ENCODE data around the gene RSPH1.

RSPH1 gene

DNA sequence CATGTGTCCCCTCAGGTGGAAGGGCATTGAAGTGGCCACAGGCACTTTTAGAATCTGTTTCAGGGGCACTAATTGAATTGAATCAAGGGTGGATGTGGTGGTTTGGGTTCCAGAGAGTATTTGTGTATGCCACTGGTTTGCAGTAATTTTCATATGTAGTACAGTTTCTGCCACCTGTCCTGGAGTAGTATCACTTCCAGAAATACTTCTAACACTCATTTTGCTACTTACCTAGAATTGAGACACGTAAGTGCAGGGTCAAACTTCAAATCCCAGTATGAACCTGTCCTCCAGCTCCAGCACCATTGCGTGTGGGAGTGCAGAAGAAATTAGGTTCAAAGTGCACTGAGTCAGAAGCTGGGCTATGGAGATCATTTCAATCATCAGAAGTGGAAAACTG is 26.8 kb downstream of the RSPH1 start:
- Histone ChIP-seq H3K4me3 (ENCODE audit: low read depth, low read length) (no peak overlapping the region), H3K27me3 (ENCODE audit: insufficient read depth, low read length) (no peaks in the 10 kb centered on the region), H3K27ac (ENCODE audit: low read depth, low read length) (no peak overlapping the region), H3K4me1 (ENCODE audit: control insufficient read depth in 1 of 2, insufficient read depth in 2 of 2, low read length in 2 of 2) (peaks cover 6 to 8% of the 10 kb centered on the region in 2 experiments), H2AK5ac (ENCODE audit: low read length) (no peak overlapping the region), H3K23ac (ENCODE audit: low read length) (no peak overlapping the region), H3K36me3 (ENCODE audit: control insufficient read depth in 1 of 2, insufficient read depth in 2 of 2, low read length in 2 of 2) (no peaks in the 10 kb centered on the region), H4K12ac (ENCODE audit: low read depth, low read length) (no peak overlapping the region), H3K79me1 (ENCODE audit: low read length) (no peaks in the 10 kb centered on the region), H3K18ac (ENCODE audit: low read length) (no peak overlapping the region), H2BK12ac (ENCODE audit: low read length) (no peak overlapping the region), H3K79me2 (ENCODE audit: control insufficient read depth, insufficient read depth, low read length, poor library complexity) (no peaks in the 10 kb centered on the region), H4K8ac (ENCODE audit: low read depth, low read length) (no peak overlapping the region), H2AFZ (ENCODE audit: insufficient read depth, low read length, poor library complexity) (no peak overlapping the region), H3K14ac (ENCODE audit: low read length) (no peak overlapping the region), H3K4me2 (ENCODE audit: low read length) (no peak overlapping the region), H3K4ac (ENCODE audit: low read depth, low read length) (no peak overlapping the region), H2BK5ac (ENCODE audit: low read depth, low read length, poor library complexity) (no peak overlapping the region), H3K9ac (ENCODE audit: low read length) (no peak overlapping the region), H4K91ac (ENCODE audit: low read depth, low read length) (no peak overlapping the region), H3K9me3 (ENCODE audit: insufficient read depth, low read depth, low read length) (no peaks in the 10 kb centered on the region), H2BK120ac (ENCODE audit: insufficient read depth, low read length, poor library complexity) (no peak overlapping the region)
- WGBS (ENCODE audit: extremely low coverage, insufficient coverage, insufficient read length): no CpG with 5 or more reads among the region's 2 CpGs
- DNase-seq: no peak

GRCh38 chr21:42468491-42469131 is 27.4 kb downstream of the RSPH1 start:
- Histone ChIP-seq H3K27ac (ENCODE audit: low read depth, low read length) (no peak overlapping the region), H2BK5ac (ENCODE audit: low read depth, low read length, poor library complexity) (no peak overlapping the region), H2AFZ (ENCODE audit: insufficient read depth, low read length, poor library complexity) (no peak overlapping the region), H4K12ac (ENCODE audit: low read depth, low read length) (no peak overlapping the region), H2BK120ac (ENCODE audit: insufficient read depth, low read length, poor library complexity) (no peak overlapping the region), H2BK12ac (ENCODE audit: low read length) (no peak overlapping the region), H3K4me3 (ENCODE audit: low read depth, low read length) (peak overlapping the region; percentile 10), H3K4me2 (ENCODE audit: low read length) (no peak overlapping the region), H3K36me3 (ENCODE audit: control insufficient read depth in 1 of 2, insufficient read depth in 2 of 2, low read length in 2 of 2) (no peaks in the 10 kb centered on the region), H4K91ac (ENCODE audit: low read depth, low read length) (no peak overlapping the region), H3K9me3 (ENCODE audit: insufficient read depth, low read depth, low read length) (no peaks in the 10 kb centered on the region), H3K79me2 (ENCODE audit: control insufficient read depth, insufficient read depth, low read length, poor library complexity) (no peaks in the 10 kb centered on the region), H3K4ac (ENCODE audit: low read depth, low read length) (no peak overlapping the region), H2AK5ac (ENCODE audit: low read length) (no peak overlapping the region), H3K18ac (ENCODE audit: low read length) (no peak overlapping the region), H3K9ac (ENCODE audit: low read length) (no peak overlapping the region), H3K23ac (ENCODE audit: low read length) (no peak overlapping the region), H4K8ac (ENCODE audit: low read depth, low read length) (no peak overlapping the region), H3K14ac (ENCODE audit: low read length) (no peak overlapping the region), H3K27me3 (ENCODE audit: insufficient read depth, low read length) (no peaks in the 10 kb centered on the region), H3K4me1 (ENCODE audit: control insufficient read depth in 1 of 2, insufficient read depth in 2 of 2, low read length in 2 of 2) (peaks cover under 1% of the 10 kb centered on the region in 2 experiments), H3K79me1 (ENCODE audit: low read length) (no peaks in the 10 kb centered on the region)
- no CpG with 5 or more reads among the region's 6 CpGs for WGBS (ENCODE audit: extremely low coverage, insufficient coverage, insufficient read length)
- DNase-seq: no peak

- Histone ChIP-seq H3K4me3 (ENCODE audit: low read depth, low read length) (no peak overlapping the region), H2BK120ac (ENCODE audit: insufficient read depth, low read length, poor library complexity) (no peak overlapping the region), H3K18ac (ENCODE audit: low read length) (no peak overlapping the region), H3K79me1 (ENCODE audit: low read length) (no peaks in the 10 kb centered on the region), H2BK5ac (ENCODE audit: low read depth, low read length, poor library complexity) (no peak overlapping the region), H3K9me3 (ENCODE audit: insufficient read depth, low read depth, low read length) (no peaks in the 10 kb centered on the region), H4K91ac (ENCODE audit: low read depth, low read length) (no peak overlapping the region), H3K4me2 (ENCODE audit: low read length) (no peak overlapping the region), H3K4me1 (ENCODE audit: control insufficient read depth in 1 of 2, insufficient read depth in 2 of 2, low read length in 2 of 2) (no peaks in the 10 kb centered on the region), H3K27ac (ENCODE audit: low read depth, low read length) (no peak overlapping the region), H3K36me3 (ENCODE audit: control insufficient read depth in 1 of 2, insufficient read depth in 2 of 2, low read length in 2 of 2) (no peaks in the 10 kb centered on the region), H3K27me3 (ENCODE audit: insufficient read depth, low read length) (no peaks in the 10 kb centered on the region), H3K79me2 (ENCODE audit: control insufficient read depth, insufficient read depth, low read length, poor library complexity) (no peaks in the 10 kb centered on the region), H4K12ac (ENCODE audit: low read depth, low read length) (no peak overlapping the region), H3K9ac (ENCODE audit: low read length) (no peak overlapping the region), H2BK12ac (ENCODE audit: low read length) (no peak overlapping the region), H4K8ac (ENCODE audit: low read depth, low read length) (no peak overlapping the region), H3K4ac (ENCODE audit: low read depth, low read length) (no peak overlapping the region), H3K23ac (ENCODE audit: low read length) (no peak overlapping the region), H3K14ac (ENCODE audit: low read length) (no peak overlapping the region), H2AK5ac (ENCODE audit: low read length) (no peak overlapping the region), H2AFZ (ENCODE audit: insufficient read depth, low read length, poor library complexity) (no peak overlapping the region)
- DNase-seq: peak; percentile 24 to 70
- WGBS (ENCODE audit: extremely low coverage, insufficient coverage, insufficient read length): no CpG with 5 or more reads among the region's 12 CpGs
These were observed 28.7 kb downstream of the RSPH1 start for GRCh38 chr21:42467140-42467983.

DNA sequence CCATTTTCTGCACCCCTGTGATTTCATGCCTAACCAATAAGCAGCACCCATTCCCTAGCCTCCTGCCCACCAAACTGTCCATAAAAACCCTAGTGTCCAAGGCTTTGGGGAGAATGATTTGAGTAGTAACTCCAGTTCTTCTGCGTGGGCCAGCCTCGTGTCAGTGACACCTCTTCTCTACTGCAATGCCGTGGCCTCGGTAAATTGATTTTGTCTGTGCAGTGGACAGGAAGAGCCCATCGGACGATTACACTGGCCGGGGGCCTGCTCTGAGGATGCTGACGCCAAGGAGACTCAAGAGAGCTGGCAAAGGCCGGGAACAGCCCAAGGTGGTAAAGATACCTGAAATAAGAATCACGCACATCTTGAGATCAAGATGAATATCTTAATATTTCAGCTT is 29.3 kb downstream of the RSPH1 start:
- Histone ChIP-seq H3K4me2 (ENCODE audit: low read length) (no peak overlapping the region), H2BK120ac (ENCODE audit: insufficient read depth, low read length, poor library complexity) (no peak overlapping the region), H3K4me3 (ENCODE audit: low read depth, low read length) (no peak overlapping the region), H2BK12ac (ENCODE audit: low read length) (no peak overlapping the region), H3K14ac (ENCODE audit: low read length) (no peak overlapping the region), H3K18ac (ENCODE audit: low read length) (no peak overlapping the region), H3K27ac (ENCODE audit: low read depth, low read length) (no peak overlapping the region), H2BK5ac (ENCODE audit: low read depth, low read length, poor library complexity) (no peak overlapping the region), H3K79me2 (ENCODE audit: control insufficient read depth, insufficient read depth, low read length, poor library complexity) (no peaks in the 10 kb centered on the region), H3K4me1 (ENCODE audit: control insufficient read depth in 1 of 2, insufficient read depth in 2 of 2, low read length in 2 of 2) (no peaks in the 10 kb centered on the region), H4K8ac (ENCODE audit: low read depth, low read length) (no peak overlapping the region), H4K91ac (ENCODE audit: low read depth, low read length) (no peak overlapping the region), H3K4ac (ENCODE audit: low read depth, low read length) (no peak overlapping the region), H2AFZ (ENCODE audit: insufficient read depth, low read length, poor library complexity) (no peak overlapping the region), H3K27me3 (ENCODE audit: insufficient read depth, low read length) (no peaks in the 10 kb centered on the region), H3K36me3 (ENCODE audit: control insufficient read depth in 1 of 2, insufficient read depth in 2 of 2, low read length in 2 of 2) (no peaks in the 10 kb centered on the region), H3K9me3 (ENCODE audit: insufficient read depth, low read depth, low read length) (no peaks in the 10 kb centered on the region), H4K12ac (ENCODE audit: low read depth, low read length) (no peak overlapping the region), H3K79me1 (ENCODE audit: low read length) (no peaks in the 10 kb centered on the region), H3K23ac (ENCODE audit: low read length) (no peak overlapping the region), H3K9ac (ENCODE audit: low read length) (no peak overlapping the region), H2AK5ac (ENCODE audit: low read length) (no peak overlapping the region)
- DNase-seq: no peak
- WGBS (ENCODE audit: extremely low coverage, insufficient coverage, insufficient read length): no CpG with 5 or more reads among the region's 10 CpGs

All from trophoblast cell (in vitro differentiated cells and primary cell).